ENCODE measurements around the gene TBC1D10A.
"Not testable (repeated sequence)": the region's sequence is repeated elsewhere in the genome, so short reads cannot be mapped to it uniquely, and the experiment has no call there.

TBC1D10A gene

DNA sequence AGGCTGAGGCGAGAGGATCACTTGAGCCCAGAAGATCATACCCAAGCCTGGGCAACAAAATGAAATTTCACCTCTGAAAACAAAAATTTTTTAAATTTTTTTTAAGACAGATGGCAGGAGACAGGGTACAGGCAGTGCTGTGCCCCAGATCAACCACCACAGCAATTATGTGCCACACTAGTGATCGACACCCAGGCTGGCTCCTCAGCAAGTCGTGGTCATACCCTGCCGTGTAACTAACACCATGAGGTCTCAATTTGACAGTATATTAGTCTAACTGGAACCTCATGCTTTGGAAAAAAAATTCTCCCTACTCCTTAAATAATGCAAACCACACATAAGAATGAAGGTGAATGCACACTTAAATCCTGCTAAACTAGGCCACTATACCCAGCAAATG, 21.7 kb upstream of the TBC1D10A start:
- no peak for DNase-seq (ENCODE audit: low read depth in 2 of 2)
- TF ChIP-seq, protein P1, sequence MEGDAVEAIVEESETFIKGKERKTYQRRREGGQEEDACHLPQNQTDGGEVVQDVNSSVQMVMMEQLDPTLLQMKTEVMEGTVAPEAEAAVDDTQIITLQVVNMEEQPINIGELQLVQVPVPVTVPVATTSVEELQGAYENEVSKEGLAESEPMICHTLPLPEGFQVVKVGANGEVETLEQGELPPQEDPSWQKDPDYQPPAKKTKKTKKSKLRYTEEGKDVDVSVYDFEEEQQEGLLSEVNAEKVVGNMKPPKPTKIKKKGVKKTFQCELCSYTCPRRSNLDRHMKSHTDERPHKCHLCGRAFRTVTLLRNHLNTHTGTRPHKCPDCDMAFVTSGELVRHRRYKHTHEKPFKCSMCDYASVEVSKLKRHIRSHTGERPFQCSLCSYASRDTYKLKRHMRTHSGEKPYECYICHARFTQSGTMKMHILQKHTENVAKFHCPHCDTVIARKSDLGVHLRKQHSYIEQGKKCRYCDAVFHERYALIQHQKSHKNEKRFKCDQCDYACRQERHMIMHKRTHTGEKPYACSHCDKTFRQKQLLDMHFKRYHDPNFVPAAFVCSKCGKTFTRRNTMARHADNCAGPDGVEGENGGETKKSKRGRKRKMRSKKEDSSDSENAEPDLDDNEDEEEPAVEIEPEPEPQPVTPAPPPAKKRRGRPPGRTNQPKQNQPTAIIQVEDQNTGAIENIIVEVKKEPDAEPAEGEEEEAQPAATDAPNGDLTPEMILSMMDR (IDR thresholded peaks at IDR 0.05; ENCODE audit: low read depth, low read length), result no peak
- no peak overlapping the region for H3K4me3 ChIP-seq (replicated peaks in 1 of 2; ENCODE audit: low read depth in 2 of 2, low read length in 2 of 2)

DNA sequence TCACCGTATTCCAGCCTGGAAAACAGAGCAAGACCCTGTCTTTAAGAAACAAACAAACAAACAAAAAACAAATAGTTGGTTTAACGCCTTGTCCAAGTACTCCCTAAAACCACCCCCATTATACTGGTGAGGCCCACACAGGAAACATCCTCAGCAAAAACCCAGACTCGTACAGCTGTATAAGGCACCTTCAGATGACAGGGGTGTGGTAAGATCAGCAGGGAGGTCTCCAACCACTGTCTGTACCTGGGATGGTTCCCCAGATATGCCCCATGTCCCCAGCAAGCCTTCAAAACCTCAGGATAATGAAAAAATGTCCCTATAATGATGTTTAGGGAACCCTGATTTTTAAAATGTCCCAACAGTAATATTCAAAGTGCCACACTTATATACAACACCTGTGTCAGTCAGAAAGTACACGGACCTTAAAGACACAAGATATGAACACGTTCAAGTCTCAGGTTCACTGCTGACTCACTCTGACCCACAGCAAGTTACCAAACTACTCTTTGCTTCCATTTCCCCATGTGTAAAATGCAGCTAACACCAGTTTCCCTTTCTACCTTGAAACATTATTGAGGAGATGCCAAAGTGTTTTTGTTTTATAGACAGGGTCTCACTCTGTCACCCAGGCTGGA, 20.6 kb upstream of the TBC1D10A start:
- no peak for DNase-seq (ENCODE audit: low read depth in 2 of 2)
- TF ChIP-seq, protein P1 (IDR thresholded peaks at IDR 0.05; ENCODE audit: low read depth, low read length), result no peak
- no peak overlapping the region for H3K4me3 ChIP-seq (replicated peaks in 1 of 2; ENCODE audit: low read depth in 2 of 2, low read length in 2 of 2)

DNA sequence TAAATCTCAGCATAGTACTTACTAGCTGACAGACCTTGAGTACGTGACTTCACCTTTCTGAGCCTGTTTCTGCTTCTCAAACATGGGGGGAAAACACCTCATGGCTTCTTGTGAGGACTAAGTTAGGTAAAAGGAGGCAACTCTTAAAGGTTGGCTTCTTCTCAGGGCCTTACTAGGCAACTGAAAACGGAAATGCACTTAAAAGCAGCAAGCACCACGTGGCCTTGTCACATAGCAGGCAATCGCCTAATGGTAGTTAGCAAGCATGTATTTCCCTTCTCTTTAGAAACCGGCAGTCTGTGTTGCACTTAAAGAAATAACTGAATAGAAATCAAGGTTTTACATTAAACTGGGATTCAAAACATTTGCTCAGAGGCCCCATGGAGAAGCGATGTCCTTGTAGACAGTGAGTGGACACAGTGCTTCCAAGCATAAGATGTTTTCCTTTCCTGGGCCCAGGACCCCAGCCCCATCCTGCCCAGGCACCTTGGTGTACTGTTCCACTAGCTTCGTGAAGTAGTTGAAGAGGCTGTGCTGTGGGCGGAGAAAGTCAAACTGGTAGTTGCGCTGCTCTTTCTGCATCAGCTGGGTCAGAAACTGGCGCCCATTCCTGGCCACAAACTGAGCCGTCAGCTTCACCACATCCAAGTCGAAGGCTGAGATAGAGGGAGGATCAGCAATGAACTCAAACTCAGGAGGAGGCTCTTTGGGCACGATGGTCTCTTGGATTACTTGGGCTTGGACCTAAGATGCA, 17.9 kb upstream of the TBC1D10A start:
- DNase-seq (ENCODE audit: low read depth in 2 of 2), result no peak
- H3K4me3 ChIP-seq (replicated peaks in 1 of 2; ENCODE audit: low read depth in 2 of 2, low read length in 2 of 2), result no peak overlapping the region
- TF ChIP-seq, protein P1 (IDR thresholded peaks at IDR 0.05; ENCODE audit: low read depth, low read length), result no peak

DNA sequence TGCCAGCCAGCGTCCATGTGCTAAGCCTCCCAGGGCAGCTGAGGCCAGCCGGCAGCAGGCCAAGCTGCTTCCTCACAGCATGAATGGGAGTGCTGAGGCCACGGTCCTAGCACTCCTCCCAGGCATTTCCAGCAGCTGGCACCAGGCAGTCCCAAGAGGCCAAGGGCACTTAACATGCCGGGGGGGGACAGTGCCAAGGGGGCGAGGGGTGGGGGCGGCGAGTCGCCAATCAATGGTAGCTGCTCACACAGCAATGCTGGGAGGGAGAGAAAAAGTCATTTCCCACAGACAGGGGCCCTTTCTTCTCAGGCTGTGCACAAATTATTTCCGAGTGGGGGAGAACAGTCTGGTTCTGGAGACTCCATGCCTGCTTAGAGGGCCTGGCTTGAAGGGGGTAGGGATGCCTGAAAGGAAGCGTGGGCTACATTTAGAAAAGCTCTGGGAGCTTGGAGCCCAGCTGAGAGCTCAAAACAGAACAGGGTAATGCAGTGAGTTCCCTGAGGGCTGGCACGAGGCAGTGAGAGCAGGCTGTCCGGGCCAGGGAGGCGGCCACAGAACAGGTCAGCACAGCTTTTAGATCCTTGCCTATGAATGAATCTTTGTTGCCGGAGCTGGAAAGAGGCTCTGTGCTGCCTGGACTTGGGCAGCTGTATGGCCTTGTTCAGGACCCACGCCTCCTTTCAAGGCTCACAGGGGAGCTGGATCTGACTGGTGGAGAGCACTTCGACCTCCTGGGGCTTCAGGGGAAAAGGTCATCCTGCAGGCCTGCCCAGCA, 14.4 kb upstream of the TBC1D10A start:
- TF ChIP-seq, protein P1 (IDR thresholded peaks at IDR 0.05; ENCODE audit: low read depth, low read length), result no peak
- DNase-seq (ENCODE audit: low read depth in 2 of 2), result no peak
- no peak overlapping the region for H3K4me3 ChIP-seq (replicated peaks in 1 of 2; ENCODE audit: low read depth in 2 of 2, low read length in 2 of 2)

DNA sequence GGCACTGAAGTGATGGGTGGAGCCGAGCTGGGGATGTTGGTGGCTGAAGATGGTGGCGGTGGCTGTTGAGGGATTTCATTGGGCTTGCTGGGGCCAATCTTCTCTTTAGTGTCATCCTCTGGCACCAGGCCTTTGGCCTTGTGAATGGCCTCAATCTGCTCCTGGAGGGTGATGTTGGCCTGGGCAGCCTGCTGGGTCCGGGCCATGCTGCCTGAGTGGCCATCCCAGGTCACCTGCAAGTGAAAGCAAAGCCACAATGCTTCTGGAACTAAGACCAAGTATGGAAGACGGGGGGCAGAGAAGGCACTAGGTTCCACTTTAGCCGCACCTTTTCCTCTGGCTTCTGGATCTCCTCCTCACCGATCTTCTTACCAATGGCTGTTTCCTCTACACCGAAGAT, 12.1 kb upstream of the TBC1D10A start:
- TF ChIP-seq, protein P1 (IDR thresholded peaks at IDR 0.05; ENCODE audit: low read depth, low read length), result no peak
- no peak for DNase-seq (ENCODE audit: low read depth in 2 of 2)

DNA sequence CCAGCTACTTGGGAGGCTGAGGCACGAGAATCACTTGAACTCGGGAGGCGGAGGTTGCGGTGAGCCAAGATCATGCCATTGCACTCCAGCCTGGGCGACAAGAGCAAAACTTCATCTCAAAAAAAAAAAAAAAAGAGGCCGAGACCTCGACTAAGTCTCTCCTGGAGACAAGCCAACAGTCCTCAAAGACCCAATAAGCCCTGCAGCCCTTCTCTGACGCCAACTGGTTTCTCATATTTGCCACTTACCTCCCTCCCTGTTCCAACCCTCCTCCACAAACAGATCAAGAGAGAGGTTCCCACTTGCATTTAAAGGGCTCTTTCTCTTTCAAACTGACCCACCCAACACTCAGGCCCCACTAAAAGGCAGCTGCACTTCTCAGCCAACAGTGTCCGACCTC, 11.6 kb upstream of the TBC1D10A start:
- not testable (repeated sequence) for H3K4me3 ChIP-seq (replicated peaks in 1 of 2; ENCODE audit: low read depth in 2 of 2, low read length in 2 of 2); DNase-seq (ENCODE audit: low read depth in 2 of 2)

More for the DNA sequence above, 12.1 kb upstream of the TBC1D10A start:
- H3K4me3 ChIP-seq (replicated peaks in 1 of 2; ENCODE audit: low read depth in 2 of 2, low read length in 2 of 2), result no peak overlapping the region

DNA sequence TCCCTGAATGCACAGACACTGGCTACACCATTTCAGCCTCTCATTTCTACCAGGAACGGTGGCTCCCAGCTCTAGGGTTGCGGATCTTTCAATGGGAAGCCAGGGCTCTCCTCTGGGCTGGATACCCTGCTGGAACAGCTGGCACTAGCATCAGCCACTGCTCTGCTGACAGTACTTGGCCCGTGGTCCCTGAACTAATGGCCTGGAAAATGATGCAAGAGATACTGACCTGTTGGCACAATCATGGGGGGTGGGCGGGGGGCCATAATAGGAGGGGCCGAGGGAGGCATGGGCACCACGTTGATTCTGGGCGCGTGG, 10.7 kb upstream of the TBC1D10A start:
- DNase-seq (ENCODE audit: low read depth in 2 of 2), result no peak
- H3K4me3 ChIP-seq (replicated peaks in 1 of 2; ENCODE audit: low read depth in 2 of 2, low read length in 2 of 2), result no peak overlapping the region
- TF ChIP-seq, protein P1 (IDR thresholded peaks at IDR 0.05; ENCODE audit: low read depth, low read length), result no peak

All from cardiac fibroblast (primary cell).